Embryonic facial prominence (tissue), 1 donor: ENCODE measurements around the gene TLN1.

Experiments
- DNase-seq: peaks from one replicate; pipeline ENCODE4 v3.0.0-alpha.2; 2016; ENCODE audit errors: extremely low spot score

Gene TLN1

DNA sequence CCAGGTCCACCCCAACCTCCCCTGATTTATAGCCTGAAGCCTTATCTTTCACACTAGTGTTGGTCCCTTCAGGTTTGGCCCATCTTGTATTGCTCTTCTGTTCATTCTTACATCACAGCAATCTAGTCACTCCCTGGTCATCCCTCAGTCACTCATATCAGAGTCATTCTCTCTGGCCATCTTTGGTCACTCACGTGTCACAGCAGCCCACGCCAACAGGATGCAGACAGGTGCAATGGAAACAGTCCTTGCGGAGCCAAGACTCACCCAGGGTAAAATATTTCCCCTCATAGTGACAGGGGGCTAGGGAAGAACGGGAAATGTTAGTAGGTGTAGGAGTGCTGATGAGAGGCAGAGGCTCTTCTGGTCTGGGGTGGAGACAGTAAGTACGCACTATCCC lies 21.5 kb upstream of the TLN1 start:
- DNase-seq, result no peak

DNA sequence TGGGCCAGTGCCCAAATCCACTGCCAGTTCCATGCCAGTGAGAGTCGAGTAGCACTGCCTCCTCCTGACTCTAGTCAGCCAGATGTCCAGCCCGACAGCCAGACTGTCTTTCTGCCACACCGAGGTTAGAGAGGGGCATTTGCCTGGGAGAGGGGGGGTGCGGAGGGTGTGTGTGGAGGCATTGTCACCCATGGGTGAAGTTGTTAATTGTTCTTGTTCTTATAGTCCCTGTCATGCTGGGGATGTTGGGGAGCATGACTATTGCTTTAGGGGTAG lies 18.2 kb upstream of the TLN1 start:
- DNase-seq, result no peak

DNA sequence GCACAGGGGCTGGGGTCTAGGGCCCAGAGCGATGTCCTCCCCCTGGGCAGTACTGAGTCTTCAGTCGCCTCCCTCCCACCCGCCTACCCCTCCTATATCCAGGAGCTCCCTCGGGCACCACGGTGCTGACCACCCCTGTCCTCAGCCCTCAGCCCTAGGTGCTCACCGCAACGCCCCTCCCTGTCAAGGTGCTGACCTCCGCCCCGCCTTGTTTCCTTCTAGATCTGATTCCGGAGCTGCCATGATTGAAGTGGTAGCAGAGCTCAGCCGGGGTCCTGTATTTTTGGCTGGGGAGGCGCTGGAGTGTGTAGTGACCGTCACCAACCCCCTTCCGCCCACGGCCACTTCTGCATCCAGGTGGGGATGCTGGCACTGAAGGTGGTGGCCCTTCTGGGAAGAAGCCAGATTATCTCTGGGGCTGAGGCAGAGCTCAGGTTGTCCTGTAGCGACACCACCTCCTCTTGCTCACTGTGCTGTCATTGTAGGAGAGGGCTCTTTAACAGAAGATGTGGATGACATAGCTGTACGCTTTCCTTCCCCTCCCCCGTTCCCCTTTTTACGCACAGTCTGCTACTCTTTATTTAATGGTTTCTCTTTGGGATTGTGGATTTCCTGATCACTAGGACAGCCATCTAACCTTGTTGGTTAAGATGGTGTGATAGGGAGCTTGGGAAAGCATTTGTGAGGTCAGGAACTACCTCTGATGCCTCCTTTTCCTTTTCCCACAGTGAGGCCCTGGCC lies 17.7 kb upstream of the TLN1 start:
- no peak for DNase-seq

DNA sequence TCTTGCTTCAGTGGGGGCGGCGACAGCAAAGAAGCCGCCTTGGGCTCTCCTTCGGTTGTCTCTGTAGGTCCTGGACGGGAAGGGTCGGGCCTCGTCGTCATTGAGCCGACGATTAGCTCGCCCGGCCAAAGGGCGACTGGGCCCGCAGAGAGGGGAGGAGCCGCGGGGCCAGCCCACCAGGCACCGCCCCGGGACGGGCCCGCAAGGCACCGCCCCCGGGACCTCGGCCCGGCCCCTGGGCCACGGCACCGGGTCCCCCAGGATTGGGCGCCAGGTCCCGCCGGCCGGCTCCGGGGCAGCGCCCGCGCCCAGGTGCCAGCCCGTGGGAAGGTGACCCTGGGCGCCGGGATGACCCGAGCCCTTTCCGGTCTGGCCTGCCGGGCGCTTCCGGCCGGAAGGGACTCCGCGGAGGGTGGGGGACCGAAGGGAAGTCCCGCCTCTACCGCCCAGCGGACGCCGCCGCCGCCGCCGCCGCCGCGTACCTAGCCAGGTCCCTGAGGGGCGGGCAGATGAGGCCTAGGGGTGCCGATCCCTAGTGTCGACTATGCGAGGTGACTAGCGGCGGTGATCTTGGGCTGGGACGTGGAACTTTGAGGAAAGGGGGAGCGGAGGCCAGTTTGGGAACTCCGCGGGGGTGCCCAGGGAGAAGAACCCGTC lies 17.0 kb upstream of the TLN1 start, which contains the start of the genes GBA2 and RGP1:
Gene GBA2 (minus strand): TSS at position 371 of the 657 bp plus-strand sequence. CDS start 524 bp downstream, outside the sequence.
Gene RGP1 (plus strand): TSS at position 430 of the 657 bp plus-strand sequence. CDS start 469 bp downstream, outside the sequence.
- DNase-seq, result no peak

DNA sequence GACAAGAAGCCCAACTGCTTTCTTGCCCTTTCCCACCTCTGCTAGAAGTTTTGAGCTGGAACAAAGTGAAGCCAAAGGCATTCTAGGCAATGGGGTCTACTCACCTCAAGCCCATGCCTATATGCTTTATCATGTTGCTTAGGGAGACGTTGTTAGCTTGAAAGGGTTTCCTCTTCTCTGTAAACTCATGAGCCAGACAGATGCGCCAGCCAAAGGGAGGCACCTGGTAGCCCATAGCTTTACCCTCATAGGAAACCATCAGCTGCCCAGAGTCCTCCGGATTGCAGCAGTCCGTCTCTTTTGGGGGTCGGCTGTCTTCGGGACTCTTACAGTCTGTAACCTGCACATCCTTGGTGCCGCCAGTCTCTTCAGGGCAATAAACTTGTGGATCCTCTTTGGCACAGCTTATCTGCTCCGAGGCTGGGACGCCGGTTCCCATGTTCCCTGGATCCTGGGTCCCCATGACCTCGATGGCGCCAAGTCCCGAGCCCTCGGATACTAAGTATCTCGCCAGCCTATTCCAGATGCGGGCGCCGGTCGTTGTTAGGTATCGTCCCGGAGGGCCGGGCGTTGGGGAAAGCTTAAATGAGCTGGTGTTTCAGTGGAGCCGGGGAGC lies 16.4 kb upstream of the TLN1 start:
- no peak for DNase-seq

DNA sequence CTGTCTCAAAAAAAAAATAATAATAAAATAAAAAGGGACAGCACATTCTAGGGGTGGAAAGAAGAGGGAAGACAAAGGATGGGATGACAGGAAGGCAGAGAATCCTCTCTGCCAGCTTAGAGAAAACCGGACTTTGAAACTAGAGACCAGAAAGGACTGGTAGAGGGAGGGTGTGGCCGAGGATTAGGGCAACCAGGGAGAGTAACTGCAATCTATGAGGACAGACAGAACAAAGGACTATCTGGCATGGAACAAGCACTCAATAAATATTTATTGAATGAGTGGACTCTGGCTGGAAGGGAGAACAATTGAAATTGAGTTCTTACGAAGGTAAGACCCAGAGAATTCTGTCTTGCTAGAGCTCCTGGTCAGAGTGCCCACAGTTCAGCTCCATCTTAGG lies 14.6 kb upstream of the TLN1 start:
- DNase-seq, result no peak

DNA sequence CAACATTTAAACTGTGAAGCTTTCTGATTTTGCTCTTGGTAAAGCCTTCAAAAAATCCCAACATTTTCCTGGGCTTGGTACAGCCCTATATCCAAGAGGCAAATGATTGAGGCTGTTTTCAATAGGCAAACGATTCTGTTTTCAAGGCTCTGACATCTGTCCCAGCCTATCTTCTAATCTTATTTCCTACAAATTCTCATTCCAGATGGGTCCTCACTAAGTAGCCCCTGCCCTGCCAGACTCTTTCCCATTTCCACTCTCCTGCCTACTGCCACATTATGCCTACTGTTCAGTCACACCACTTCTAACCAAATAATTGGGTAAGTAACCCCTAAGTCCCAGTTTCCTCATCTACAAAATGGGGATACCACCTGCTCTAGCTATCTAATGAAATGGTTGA lies 13.6 kb upstream of the TLN1 start:
- DNase-seq, result no peak

DNA sequence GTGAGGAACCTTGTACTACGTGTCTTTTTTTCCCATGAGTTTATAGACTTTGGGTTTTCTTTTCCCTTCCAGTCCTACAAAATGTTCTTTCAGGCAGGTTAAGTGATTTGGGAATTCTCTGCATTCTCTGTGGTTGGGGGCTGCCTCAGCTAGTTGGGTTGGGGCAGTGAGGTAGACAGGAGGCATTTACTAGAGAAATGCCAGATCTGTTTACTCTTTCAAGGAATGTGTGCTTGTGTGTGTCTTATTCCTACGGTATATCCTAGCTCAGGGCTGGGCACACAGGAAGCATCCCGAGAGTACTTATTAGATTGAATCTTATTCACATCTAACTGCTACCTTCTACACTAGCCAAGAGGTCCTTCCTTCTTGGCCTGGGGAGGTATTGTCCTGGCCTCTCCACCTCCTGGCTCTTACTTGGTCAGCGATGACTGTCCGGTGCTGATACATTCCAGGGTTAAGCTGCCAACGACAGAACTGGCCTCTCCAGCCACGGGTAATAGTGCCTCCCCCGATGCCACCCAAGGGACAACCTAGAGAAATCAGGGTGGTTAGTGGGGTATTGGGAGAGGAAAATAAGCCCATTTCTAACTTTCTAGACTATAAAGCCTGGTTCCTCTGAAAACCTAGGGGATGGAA lies 12.0 kb upstream of the TLN1 start:
- no peak for DNase-seq

DNA sequence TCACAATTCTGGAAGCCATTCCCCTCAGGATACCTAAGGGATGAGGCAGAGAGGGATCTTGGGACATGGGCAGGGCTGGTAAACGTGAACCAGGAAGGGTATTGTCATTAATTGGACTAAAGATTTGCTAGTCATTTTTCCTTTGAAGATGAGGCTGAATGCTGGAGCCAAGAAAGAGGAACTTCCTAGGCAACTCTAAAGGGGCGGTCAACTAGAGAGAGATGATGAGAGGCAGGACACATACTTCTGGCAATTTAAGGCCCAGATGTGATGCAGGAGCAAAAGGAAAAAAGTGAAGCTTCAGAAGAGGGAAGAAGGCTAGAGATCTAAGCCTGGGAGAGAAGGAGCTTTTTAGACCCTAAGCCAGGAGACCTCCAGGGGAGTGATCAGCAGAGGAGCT lies 11.5 kb upstream of the TLN1 start:
- no peak for DNase-seq

DNA sequence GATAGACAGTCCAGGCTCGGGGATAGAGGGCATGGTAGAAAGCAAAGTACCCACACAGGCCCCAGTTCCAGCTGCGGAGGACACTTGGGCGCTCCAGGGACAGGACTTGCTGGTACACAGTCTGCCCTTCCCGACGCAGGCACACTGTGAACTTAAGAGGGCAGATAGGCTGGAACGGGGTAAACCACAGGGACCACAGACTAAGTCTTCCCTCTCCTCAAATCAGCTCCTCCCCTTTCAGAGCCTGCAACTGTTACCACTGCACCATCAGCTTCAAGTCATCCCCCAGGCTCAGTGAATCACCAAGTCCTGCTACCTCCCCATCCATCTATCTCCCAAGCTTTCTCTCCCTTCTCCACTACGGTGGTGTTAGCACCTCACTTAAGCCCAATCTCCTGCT lies 9.7 kb upstream of the TLN1 start:
- DNase-seq, result no peak

DNA sequence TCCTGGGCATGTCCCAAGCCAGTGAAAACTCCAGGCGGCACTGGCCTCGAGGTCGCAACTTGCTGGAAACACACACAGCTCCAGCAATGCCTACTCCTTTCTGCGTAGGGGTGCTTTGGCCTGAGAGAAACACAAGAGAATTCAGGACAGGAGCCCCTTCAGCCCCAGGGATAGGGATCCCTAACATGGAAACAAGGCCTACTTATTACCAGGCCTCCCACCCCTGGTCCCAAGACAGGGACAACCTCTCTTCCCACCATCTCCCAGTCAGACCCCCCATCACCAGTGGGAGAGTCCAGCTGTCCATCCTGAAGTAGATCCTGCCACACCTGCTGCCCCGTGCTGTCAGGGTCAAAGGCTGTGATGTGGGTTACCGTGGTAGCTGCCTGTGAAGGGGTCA lies 8.2 kb upstream of the TLN1 start:
- DNase-seq, result no peak

DNA sequence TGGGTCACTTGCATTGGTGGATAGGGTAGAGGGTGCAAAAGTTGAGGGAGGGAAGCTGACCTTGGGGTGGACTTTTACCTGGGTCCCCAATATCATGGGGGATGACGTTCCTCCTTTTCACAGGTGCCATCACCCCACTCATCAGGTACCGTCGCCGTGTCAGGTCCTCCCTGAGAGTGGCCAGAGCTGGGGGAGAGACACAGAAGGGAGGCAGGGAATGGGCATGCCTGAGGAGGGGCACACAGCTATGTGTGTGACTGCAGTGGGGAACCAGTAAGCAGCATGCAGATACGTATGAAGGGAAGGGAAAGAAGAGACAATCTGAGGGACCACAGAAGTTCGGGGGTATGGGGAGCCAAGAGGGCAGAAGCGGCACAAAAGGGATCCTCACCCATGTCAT lies 6.9 kb upstream of the TLN1 start:
- DNase-seq, result no peak

DNA sequence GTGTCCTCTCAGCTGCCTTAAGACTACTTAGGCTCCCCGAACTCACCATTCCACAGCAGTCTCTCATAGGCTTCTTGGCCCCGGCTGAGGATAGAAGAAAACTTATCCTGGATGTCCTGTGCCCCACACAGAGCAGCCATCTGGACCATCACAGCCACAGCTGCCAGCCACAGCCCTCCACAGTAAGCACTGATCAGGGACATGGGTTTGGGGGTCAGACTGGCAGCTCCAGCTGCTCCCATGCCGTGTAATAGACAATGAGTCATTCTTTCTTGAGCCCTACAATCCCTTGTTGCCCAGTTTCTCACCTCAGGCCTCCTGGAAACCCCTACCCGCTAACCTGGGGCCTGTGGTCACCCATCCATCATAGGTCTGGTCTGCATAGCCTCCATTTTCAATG lies 6.2 kb upstream of the TLN1 start:
- no peak for DNase-seq

DNA sequence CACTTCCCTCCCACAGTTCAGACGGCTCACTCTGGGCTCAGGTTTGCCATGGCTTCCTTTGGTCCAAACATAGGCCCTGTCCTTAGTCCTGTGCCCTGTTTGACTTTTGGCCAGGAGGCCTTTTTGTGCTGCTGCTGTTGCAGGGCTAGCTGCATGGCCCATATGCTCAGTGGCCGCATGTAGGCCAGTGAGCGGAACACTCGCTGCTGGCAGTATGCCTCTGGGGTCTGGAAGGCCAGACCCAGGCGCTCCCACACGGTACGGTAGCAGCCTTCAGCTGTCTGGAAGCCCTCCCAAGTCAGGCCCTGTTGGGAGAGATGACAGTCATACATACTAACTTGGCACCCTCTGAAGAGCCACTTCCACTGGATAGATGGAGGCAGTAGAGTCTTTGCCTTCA lies 5.1 kb upstream of the TLN1 start:
- DNase-seq, result no peak

DNA sequence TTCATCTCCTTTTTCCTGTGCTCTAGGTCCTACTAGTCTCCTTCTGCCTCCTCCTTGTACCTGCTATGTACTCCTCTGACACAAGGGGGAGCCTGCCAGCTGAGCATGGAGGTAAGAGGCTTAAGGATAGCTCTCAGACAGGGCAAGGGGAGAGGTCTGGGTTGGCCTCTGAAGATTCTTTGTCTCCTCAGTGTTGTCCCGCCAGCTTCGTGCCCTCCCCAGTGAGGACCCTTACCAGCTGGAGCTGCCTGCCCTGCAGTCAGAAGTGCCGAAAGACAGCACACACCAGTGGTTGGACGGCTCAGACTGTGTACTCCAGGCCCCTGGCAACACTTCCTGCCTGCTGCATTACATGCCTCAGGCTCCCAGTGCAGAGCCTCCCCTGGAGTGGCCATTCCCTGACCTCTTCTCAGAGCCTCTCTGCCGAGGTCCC lies 4.2 kb upstream of the TLN1 start:
- DNase-seq, result no peak

DNA sequence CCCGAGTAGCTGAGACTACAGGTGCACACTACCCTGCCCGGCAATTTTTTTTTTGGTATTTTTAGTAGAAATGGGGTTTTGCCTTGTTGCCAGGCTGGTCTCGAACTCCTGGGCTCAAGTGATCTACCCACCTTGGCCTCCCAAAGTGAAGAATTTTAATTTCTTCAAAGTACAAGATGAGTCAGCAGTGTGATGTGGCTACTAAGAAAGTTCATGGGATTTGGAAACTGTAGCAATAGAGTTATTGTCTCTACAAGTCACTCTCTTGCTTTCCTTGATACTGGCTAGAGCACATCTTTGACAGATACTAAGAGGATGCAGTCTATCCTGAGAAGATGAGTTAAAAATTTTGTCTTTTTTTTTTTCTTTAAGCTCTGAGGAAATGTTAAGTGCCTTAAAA lies 2.1 kb upstream of the TLN1 start:
- no peak for DNase-seq

DNA sequence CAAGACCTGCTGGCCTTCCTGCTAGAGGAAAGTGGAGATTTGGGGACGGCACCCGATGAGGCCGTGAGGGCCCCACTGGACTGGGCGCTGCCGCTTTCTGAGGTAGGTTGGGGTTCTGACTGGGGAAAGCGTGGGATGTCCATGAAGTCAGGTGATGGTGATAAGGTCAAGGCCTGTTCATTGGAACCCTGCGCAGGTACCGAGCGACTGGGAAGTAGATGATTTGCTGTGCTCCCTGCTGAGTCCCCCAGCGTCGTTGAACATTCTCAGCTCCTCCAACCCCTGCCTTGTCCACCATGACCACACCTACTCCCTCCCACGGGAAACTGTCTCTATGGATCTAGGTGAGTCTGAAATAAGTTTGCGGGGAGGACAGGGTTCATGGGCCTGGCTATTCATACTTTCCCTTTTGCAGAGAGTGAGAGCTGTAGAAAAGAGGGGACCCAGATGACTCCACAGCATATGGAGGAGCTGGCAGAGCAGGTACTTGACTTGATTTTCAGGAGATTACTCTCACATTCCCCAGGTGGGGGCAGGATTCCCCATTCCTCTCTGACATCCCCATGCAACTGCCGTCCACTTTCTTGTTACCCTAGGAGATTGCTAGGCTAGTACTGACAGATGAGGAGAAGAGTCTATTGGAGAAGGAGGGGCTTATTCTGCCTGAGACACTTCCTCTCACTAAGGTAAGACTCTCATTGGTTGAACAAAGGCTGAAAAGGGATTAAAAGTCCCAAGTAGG lies 976 bp upstream of the TLN1 start:
- no peak for DNase-seq

DNA sequence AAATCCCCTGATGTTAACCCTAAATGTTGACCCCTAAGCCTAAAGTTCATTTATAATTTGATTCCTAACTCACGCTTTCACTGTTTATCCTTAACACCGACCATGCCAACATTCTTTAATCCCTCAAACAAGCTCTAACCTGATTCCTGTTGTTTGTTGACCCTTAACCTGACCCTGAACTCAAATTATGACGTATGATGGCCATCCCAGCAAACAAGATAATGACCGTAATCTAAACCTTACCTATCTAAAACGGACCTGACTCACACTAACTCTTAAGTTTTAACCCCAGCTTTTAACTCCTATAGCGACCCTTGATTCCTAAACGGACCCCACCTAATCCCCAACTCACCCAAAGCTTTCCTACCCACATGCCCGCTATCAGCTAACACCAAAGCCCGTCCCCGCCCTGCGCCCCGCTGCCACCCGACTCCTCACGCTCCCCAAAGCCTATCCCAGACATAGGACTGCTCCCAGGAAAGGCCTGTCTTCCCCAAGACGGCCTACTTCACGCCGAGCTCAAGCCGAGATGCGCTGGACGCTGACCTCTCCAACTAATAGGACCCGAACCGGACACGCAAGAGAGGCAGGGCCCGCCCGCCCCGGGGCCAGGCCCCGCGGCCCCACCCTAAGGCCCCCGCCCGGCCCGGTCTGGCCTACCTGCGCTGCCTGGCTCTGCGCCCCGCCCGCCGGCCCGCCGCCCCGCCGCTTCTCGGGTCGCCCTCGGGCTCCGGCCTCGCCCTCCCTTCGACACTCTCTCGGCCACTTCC lies 395 bp downstream of the TLN1 start:
- DNase-seq, result no peak

DNA sequence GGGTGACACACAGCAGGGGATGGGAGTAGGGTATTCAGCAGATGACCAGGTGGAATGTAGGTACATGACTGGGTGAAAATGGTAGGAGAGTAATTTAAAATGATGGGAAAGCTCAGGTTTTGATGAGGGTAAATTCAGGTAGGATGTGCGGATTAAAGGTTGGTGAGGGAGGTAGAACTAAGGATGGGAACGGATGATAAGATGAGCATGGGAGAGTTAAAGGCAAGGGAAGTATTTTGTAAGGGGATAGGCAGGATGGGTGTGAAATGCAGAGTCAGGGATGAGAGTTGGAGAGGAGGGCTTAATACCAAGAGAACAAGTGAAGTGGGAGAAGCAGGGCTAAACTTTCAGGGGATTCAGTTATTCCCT lies 1.5 kb downstream of the TLN1 start:
- DNase-seq, result no peak

DNA sequence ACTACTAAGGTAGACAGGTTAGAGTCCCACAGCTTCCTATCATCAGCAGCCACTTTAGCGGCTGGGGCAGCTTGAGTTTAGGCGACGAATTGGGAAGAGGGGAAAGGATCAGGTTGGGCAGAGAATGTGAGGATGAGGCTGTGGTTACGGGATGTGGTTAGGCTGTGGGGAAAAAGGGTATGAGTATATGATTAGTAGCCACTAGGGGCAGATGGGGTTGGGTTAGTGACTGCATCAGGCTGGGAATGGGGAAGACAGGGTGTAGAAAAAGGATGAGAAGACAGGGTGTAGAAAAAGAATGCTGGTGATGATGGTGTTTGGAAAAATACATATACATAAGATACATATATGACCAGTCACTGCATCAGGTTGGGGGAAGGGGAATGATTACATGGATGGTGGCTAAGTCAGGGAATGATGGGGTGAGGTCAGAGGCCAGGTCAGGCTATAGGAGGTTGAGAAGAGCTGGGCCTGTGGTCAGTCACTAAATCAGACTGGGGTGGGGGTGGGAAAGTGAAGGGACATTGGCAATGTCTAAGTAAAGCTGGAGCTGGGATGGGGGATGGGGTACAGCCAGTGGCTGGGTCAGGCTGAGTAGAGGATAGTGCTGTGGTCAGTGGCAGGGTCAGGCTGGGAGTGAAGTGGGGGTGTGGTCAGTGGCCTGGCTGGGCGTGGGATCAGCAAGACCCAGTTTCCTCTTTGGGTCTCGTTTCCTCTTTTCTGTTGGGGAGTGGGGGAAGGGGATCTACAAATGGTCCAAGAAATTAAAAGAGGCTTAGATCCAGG lies 2.1 kb downstream of the TLN1 start:
- DNase-seq, result no peak

DNA sequence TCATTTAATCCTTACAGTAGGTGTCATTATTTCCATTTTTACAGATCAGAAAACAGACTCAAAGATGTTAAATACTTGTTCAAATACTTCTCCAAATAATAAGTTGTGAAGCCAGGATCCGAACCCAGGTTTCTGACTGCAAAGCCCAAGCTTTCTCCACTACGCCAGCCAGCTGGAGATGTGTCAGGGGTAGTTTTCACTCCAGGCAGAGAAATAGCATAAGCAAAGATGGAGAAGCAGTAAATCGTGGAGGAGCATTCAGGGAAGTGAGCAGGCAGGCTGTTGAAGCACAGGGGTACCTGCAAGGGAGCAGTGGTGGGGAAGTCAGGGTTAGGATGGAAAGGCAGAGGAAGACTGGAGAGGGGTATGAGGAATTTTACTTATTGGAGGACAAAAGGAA lies 2.9 kb downstream of the TLN1 start:
- DNase-seq, result no peak
